CD4-positive, alpha-beta T cell treated with Interleukin-4 for 4 hours (primary cell): Measurements from ENCODE around the gene KCTD19.

Experiments
- DNase-seq: peaks from one replicate; pipeline ENCODE4 v3.0.0-alpha.2; 2020

Gene KCTD19

GRCh38 chr16:67312719-67313118 lies 13.8 kb downstream of the KCTD19 start:
- no peak for DNase-seq

DNA sequence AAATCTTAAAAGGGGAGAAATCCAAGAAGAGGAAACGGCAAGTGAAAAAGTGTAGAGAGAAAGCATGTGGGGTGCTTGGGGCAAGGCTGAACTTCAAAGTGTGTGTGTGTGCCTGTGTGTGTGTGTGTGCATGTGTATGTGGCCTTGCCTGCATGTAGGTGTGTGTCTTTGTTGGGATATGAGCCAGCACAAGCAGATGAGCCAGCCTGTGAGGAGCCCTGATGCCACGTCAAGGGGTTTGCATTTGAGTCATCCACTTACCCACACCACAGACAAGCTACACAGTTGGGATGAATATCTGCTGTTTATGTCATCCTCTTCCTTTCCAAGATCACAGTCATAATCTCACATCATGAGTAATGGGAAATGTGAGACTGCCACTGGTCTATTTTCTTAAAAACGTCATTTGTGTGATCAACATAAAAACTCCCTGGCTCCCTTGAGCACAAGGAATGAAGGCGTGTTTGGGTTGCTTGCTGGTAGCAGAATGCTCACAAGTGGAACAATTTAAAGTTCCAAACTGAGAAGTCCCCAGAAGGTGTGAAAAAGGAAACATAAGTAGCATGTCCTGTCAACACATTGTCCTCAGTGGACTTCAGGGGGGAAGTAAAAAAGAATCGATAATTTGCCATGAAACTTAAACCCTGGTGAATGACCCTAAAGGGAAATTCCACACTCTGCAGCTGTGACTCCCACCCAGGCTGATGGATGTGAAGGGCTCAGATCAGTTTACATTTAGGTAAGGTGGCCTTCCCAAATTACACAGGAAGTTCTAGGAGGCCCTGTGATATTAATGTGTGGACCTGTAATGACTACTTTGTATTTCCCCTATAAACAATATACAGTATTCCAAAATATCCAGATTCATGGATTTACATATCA lies 14.7 kb downstream of the KCTD19 start:
- peak; percentile 42 for DNase-seq

DNA sequence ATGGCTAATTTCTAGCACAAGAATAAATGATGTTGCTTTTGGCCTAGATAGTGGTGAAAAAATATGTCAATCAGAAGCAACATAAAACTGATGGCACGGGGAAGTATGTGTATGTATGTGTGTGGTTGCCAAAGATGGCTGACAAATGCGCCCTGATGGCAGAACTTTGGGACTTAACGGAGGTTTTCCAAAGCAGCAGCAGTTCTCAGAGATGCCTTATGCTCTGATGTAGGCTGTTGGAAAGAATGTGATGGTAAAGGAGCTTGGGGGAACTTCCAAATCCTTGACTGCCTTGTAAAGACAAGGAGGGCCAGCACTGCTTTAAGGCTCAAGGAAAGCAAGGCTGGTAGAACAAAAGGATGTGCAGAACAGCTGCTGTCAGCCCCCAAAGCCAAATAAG lies 16.0 kb downstream of the KCTD19 start:
- no peak for DNase-seq

- no peak for DNase-seq
Observed at GRCh38 chr16:67305216-67306071, 21.1 kb downstream of the KCTD19 start.

DNA sequence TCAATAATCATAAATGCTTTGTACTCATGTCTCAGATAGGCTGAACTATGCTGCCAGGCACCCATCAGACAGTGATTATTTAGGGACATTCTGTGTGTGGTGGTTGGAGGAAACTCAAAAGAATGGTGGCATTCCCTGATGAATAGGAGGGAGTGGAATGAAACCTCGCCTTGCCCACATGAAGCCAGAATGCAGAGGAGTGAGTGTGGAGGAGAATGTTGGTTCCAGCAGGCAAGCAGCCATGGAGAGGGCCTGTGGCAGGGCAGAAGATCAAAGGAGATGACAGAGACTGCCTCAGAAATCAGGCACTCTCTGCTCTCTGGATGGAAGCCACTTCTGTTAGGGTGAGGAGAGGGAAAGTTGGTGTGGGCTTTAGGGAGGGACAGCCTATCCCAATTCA lies 22.5 kb downstream of the KCTD19 start:
- no peak for DNase-seq

DNA sequence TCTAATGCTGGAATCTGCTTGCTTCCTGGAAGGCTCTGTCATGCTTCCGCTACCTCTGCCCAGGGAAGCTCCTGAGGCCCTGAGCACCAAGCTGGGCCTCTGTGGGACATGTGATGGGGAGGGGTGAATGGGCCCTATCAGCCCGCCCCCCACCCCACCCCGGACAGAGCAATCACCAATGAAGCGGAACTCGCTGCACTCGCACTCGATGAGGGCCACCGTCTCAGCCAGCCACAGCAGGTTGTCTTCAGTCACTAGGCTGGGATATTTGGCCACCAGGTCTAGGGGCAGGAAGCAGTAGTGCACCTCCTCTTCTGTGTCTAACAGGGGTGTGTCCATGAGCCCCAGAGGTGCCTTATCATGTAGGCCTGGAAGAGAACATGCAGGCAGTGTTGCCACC lies 23.6 kb downstream of the KCTD19 start:
- no peak for DNase-seq

- DNase-seq: no peak
Observed at GRCh38 chr16:67302076-67302475, 24.5 kb downstream of the KCTD19 start.

DNA sequence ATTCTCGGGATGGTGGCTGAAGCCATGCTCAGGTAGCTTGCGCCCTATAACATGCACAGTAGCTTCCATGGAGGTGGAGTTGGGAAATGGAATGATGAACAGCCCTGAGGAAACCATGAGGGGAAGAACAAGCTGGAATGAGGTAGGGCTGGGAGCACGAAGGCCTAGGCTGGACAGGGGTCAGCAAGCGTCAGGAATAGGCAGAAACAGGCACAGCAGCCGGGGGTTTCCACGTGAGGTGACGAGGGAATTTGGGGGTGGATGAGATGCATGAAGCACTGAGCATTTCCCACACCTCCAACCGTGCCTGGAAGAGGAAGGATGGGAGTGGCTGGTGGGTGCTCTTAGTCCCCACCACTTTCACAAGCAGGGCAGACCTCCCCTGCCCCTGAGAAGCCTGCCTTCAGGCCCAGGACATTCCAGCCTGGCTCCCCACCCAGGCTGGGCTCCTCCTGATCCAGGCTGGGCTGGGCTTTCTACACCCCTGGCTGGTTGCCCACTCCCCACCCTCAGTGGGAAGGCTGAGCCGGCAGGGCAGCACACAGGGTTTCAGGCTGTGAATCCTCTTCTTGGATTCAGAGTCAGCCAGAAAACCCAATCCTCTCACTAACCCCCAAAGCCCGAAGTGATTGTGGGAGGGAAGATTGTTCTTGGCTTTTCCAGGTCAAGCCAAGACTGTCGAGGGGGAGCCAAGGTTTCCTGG lies 25.3 kb downstream of the KCTD19 start:
- DNase-seq: no peak

DNA sequence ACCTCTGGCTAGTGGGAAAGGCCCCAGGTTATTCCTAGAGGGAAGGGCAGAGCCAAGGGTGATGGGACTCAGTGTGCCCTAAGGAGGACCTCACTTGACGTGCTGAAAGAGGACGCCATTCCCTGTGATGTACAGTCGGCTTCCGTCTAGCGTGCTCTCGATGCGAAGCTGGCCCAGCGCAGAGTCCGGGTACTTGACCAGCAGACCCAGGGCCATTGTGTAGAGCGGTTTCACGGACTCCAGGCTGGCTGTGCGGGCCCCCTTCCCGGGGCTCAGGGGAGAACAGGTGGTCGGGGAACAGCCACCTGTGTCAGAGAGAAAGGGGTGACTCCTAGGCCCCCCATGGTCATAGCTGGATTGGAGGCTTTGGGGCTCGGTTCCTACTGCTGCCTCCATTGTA lies 27.3 kb downstream of the KCTD19 start:
- no peak for DNase-seq

DNA sequence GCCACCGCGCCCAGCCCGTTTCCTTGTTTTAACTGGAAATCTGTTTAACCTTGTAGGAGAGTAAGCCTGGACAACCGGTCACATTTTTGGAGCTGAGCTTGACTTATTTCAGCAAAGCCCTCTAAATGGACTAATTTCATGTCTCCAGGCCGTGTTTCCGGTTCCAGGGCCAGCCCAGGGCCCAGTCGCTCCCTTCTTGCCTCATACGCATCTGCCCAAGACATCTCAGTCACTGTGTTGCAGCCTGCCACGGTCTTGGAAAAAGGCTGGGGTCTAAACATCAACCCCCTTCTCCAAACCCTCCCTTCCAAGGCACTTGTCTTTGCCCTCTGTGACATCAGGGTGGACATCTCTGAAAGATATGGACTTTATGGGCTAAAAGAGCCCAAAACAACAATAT lies 28.3 kb downstream of the KCTD19 start:
- DNase-seq: no peak

- DNase-seq: no peak
Observed at GRCh38 chr16:67296420-67296819, 30.1 kb downstream of the KCTD19 start.

- DNase-seq: no peak
Observed at GRCh38 chr16:67294938-67295361, 31.6 kb downstream of the KCTD19 start.

DNA sequence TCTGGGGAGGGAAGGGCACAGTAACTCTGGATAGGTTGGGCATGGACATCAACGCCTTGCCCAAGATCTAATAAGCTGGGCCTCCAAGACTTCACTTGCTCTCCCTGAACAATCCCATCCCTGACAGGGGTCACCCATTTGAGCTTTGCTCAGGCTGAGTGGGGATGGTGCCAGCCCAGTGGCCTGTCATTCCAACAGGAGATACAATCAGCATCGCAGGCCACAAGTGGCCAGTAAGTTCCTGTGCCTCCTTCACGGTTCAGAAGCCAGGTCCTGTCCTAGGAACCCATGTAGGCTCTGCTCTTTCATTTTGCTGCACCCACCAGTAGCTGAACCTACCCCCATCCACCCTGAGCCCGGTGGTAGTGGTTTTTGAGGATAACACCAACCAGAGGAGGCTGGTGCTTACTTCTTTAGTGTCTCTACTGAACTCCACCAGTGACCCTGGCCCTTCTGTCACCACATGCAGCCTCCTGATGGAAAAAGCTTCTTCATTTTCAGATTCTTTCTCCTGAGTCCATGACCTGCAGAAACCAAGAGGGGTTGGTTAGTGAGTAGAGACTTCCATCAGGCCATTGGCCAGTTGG lies 32.3 kb downstream of the KCTD19 start:
- no peak for DNase-seq

DNA sequence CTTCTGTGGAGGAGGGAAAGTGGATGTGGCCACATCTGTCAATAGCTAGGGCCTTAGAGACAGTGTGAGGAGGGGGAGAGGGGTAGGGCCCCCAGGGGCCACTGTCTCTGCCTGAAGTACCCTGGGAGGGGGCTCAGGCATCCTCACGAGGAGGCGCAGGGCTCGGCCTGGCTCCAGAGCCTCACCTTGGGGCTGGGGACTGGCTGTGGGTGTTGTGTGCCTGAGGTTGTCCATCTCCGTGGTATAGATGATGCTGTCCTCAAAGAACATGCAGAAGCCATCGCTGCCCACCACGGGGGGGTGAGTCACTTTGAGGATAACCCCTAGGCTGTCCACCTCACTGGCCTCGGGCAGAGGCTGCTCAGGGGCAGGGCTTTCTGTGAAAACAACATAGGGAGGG lies 35.1 kb downstream of the KCTD19 start:
- DNase-seq: no peak

DNA sequence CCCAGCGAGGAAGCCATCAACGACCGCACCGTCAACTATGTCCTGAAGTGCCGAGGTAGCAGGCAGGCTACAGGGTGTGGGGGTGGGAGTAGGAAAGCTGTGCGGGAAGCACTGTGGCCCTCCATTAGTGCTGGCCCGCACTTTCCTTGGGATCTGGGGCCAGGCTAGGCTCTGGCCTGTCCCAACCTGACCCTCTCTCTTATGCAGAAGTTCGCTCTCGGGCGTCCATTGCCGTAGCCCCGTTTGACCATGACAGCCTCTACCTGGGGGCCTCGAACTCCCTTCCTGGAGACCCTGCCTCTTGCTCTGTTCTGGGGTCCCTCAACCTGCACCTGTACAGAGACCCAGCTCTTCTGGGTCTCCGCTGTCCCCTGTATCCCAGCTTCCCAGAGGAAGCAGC lies 38.6 kb downstream of the KCTD19 start:
- no peak for DNase-seq

- DNase-seq: no peak
Observed at GRCh38 chr16:67286441-67287235, 39.9 kb downstream of the KCTD19 start.

- no peak for DNase-seq
Observed at GRCh38 chr16:67284699-67285646, 41.6 kb downstream of the KCTD19 start.

DNA sequence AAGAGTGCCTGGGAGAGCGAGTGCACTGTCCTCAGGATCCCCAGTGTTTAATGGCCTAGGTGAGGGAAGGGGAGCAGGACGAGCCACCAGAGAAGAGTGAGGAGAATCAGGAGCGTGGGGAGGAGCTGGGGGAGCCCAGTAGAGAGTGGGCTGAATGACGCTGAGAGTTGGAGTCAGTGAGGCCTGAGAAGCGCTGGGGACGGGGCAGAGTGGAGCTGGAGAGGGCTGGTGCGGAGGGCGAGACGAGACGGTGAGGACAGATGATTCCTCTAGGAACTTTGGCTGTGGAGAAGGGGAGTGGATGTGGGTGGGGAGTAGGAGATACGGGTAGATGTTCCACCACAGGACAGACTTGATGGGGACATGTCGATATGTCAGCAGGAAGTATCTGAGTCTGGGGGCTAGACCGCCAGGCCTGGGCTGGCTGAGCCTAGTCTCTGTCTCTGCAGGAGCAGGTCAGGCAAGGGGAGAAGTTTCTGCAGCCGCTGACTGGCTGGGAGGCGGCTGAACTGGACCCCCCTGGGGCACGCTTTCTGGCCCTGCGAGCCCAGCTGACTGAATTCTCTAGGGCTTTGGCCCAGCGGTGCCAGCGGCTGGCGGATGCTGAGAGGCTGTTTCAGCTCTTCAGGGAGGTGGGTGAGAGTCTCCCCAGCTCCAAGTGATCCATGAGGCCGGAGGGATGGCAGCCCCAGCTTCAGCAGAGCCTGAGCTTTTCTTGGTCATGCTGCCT lies 42.5 kb downstream of the KCTD19 start:
- DNase-seq: no peak

- DNase-seq: no peak
Observed at GRCh38 chr16:67283039-67283825, 43.3 kb downstream of the KCTD19 start.
